Fibroblast of skin of right quadriceps (primary cell): ENCODE measurements around the gene TRAF3.

Experiments
- DNase-seq: peaks from one replicate; pipeline ENCODE4 v3.0.0-alpha.2; 2013

TRAF3 gene

DNA sequence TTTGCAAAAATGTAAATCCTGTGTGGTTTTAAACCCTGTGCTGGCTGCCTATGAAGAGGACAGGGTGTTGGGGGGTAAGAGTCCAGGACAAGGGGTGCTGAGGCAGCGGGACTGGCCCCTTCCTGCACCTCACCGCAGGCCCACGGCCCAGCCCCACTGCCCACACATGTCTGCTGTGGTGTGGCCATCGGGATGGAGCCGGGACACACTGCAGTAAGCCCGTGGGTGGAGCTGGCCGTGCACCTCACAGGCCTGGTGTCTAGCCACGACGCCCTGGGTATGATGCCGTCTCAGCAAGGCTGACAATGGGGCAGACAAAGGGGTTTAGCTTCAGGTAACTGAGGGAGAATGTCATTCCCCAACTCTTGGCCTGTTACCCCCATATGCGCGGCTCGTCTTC, 164.8 kb downstream of the TRAF3 start:
- DNase-seq, result no peak

- DNase-seq, result no peak
Measured at GRCh38 chr14:102943454-102943853, 166.2 kb downstream of the TRAF3 start.

- no peak for DNase-seq
Measured at GRCh38 chr14:102943979-102944378, 166.7 kb downstream of the TRAF3 start.

- DNase-seq, result no peak
Measured at GRCh38 chr14:102944448-102945330, 167.4 kb downstream of the TRAF3 start.

DNA sequence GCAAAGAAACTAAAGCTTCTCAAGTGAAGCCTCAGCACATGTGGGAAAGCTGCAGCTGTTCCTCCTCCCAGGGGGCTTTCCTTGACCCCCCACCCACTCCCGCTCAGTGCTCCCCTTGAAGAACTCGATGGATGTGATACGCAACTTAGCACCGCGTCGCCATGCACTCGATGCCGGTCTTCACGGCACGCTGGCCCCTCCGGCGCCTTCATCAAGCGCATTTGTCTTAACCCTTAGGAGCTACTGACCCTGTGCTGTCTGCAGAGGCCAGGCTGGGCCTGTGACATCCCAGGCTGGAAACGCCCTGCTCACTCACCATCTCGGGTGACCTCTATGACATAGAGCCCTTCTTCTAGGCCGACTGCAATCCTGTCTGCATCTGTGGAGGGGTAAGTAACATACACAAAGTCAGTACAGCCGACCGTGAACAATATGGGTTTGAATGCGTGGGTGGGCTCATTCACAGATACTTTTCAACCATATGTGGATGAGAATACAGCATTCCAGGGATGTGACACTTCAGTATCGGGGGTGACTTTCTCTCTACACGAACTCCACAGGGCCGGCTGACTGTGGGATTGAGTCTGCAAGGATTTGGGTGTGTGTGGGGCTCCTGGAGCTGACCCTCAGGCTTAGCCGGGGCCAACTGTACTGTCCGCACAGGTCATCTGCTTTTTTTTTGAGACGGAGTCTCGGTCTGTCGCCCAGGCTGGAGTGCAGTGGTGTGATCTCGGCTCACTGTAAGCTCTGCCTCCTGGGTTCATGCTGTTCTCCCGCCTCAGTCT, 168.3 kb downstream of the TRAF3 start:
- DNase-seq, result peak; percentile 74

- DNase-seq, result no peak
Measured at GRCh38 chr14:102947321-102948103, 170.3 kb downstream of the TRAF3 start.

- DNase-seq, result no peak
Measured at GRCh38 chr14:102948698-102949061, 171.4 kb downstream of the TRAF3 start.

DNA sequence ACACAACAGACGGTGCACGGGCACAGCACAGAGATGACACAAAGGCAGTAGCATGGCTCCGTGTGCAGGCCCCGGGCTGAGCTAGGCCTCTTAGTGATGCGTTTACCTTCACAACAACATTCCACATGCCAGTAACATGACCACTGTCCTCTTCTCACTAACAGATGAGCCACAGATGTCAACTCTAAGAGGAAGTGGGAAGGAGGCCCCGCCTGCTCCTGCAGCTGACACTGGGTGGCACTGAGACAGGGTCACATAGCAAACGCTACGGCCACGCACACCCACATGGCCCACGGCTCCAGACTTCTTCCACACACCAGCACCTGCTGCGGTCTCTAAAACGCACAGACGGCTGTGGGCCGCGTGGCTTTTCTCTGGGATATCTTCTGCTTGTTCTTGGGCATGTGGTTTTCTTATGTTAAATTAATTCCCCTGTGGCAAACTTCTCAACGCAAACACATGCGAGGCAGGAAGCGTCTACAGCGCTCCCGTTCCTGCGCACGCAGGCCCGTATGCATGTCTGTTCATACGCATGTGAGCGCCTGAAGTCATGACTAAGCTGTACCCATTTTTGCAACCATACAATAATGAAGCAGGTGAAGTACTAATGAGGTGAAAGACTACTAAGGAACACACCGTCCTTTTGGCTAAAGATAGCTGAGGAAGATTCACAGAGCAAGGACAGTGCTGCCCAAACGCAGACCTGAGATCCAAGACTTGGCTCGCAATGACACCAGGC, 172.0 kb downstream of the TRAF3 start:
- DNase-seq, result peak; percentile 79

DNA sequence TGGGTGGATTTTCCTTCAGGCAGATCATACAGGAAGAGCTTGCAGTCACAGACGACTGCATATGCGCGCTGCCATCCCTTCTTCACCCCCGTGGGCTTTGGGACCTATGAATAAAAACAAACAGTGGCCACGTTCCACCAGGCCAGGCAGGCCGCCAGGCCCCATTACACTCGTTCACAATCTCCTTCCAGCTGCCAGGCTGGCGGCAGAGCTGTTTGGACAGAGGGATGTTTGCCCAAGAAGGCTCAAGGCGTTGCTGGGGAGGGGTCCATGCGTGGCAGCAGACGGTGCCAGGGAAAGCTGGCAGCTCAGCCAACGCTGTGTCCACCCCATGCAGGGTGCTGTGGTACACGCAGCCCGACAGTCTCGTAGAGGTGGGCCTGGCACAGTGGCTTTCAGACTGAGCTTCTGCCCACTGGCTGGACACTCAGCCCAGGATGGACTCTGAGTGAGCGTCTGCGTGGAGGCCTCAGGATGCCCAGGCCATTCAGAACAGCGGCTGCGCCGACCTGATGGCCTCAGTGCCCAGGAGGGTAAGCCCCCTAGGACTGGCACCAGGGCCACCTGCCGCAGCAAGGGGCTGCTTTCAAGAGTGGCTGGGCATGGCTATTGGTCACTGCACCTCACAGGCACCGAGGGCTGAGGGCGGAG, 172.7 kb downstream of the TRAF3 start:
- no peak for DNase-seq

DNA sequence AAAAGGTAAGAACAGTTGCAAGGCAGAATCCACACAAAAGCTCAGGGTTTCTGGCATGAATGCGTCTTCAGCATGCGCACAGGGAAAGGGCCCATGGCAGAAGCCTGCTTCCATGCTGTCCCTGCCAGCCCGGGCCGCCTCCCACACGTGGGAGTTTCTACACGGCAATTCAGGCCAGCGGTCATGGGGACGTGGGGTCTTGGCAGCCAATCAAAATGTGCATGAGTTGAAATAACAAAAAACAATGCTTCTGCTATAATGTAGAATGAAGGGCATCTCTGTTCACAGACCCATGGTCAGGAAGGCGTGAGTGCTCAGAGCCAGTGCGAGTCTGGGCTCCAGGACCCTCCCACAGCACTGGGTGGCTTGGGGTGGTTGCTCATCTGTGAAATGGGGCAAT, 173.8 kb downstream of the TRAF3 start:
- DNase-seq, result no peak

DNA sequence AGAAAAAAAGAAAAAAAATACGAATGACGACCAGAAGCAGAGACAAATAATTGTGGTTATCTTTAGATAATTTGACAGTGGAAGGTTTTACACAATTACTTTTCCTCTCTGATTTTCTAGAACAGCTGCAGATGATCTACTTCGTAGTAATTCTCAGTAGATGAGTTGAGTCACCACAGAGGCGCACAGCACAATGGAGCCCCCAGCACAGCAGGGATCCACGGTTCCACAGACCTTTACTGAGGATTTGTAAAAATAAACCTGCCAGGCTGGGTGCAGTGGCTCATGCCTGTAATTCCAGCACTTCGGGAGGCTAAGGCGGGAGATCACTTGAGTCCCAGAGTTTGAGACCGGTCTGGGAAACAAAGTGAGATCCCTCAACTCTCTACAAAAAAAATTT, 174.6 kb downstream of the TRAF3 start:
- DNase-seq, result peak; percentile 90

- DNase-seq, result no peak
Measured at GRCh38 chr14:102952276-102952675, 175.0 kb downstream of the TRAF3 start.

DNA sequence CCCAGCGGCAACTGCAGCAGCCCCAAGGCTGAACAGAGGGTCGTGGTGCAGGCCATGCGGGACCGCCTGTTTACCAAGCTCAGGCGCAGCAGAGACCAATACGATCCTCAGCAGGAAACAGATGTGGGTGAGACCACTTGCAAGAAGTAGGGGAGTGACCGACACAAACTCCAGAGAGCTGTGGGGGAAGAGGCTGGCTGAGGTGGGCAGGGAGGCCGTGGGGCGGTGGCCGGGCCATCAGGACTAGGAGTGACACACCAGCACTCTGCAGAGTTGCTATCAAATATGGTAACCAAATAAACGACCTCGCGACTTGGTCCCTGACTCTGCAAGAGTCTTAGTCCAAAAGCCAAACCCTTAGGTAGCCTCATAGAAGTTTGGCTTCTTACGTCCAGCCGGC, 175.9 kb downstream of the TRAF3 start:
- DNase-seq, result no peak

DNA sequence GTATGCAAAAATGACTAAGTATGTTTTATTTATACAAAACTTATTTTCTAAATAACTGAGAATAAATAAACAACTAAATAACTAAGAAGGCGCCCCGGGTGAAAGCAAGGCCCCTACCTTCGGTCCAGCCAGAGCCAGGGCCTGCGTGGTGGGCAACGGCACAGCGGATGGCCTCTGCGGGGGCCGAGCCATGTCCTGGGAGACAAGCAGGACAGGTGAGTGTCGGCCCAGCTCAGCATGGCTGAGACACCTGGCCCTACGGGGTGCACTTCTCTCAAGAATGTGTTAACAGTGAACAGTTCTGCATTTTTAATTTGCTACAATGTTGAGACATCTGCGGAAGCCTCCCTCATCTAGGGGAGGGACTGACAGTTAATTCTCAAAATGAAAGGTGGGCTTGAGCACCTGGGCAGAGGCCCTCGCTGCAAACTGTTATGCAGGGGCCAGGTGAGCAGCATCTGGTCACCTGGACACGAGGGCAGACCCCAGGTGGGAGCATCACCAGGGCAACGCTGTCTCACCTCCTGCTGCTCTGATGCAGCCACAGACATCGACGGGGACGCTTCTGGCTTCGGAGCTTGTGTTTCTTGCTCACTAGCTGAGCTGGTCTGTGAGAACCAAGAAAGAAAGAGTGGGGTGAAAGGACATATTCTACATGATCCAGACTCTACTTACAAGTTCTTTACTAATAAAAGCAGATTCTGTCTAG, 177.0 kb downstream of the TRAF3 start:
- DNase-seq, result no peak

- DNase-seq, result no peak
Measured at GRCh38 chr14:102955636-102956408, 178.6 kb downstream of the TRAF3 start.

DNA sequence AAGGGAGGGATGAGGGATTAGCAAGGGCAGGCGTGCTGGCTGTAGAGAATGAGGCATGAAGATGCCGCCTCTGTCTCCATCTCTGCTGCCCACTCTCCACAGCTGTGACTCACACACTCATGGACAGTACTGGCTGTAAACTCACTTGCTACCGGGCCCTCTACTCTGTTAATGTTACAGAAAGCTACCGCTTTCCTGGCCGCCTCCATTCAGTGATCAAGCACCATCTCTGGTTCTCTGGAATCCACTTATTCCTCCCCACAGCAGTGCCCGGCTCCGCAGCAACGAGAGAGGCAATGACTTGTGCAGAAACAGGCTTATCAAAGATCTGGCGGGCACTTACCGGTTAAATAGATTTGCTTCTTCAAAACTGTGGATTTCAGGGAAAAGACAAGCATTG, 180.0 kb downstream of the TRAF3 start:
- DNase-seq, result no peak

DNA sequence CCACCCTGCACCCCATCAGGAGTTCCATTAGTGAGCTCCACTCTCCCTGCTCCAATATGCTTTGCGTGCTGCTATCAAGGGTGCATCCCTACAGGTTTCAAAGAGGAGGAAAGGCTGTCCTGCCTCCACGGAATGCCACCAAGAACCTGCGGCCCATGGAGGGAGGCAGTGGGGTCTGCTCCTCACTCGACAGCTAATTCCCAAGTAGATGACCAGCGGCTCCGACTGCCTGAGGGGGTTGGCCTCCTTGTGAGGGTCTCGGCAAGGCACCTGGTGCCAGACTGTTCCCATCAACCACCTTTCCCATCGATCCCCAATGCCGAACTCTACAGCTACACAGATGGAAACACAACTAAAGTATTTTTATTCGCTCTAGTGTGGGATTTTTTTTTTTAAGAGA, 181.2 kb downstream of the TRAF3 start:
- DNase-seq, result no peak
